GM18873 (cell line): ENCODE results near the gene CCDC88A.

Source experiments
- ATAC-seq: cut with Tn5 transposase; IDR thresholded peaks from one replicate; pipeline ENCODE4 v1.9.1; 2021; ENCODE audit warnings: mild to moderate bottlenecking, moderate library complexity, moderate number of reproducible peaks; ENCODE audit not compliant: unreplicated experiment, low FRiP score

Gene CCDC88A

GRCh38 chr2:55422876-55423665 lies 3.4 kb upstream of the CCDC88A start:
- ATAC-seq, result no peak

- no peak for ATAC-seq
Observed at GRCh38 chr2:55421326-55421725, 1.7 kb upstream of the CCDC88A start.

- no peak for ATAC-seq
Observed at GRCh38 chr2:55420871-55421270, 1.2 kb upstream of the CCDC88A start.

- ATAC-seq, result no peak
Observed at GRCh38 chr2:55420439-55420725, 726 bp upstream of the CCDC88A start.

- ATAC-seq, result peak; percentile 14
Observed at GRCh38 chr2:55419233-55419678, 400 bp downstream of the CCDC88A start.

GRCh38 chr2:55418512-55419232 lies 984 bp downstream of the CCDC88A start:
- no peak for ATAC-seq

- ATAC-seq, result no peak
Observed at GRCh38 chr2:55418072-55418471, 1.6 kb downstream of the CCDC88A start.

- no peak for ATAC-seq
Observed at GRCh38 chr2:55416786-55417568, 2.7 kb downstream of the CCDC88A start.

GRCh38 chr2:55415300-55415699 lies 4.4 kb downstream of the CCDC88A start:
- ATAC-seq, result no peak

GRCh38 chr2:55408918-55409868 lies 10.5 kb downstream of the CCDC88A start:
- no peak for ATAC-seq

- ATAC-seq, result no peak
Observed at GRCh38 chr2:55408098-55408882, 11.4 kb downstream of the CCDC88A start.

- ATAC-seq, result no peak
Observed at GRCh38 chr2:55405116-55405515, 14.5 kb downstream of the CCDC88A start.

GRCh38 chr2:55403256-55403998 lies 16.2 kb downstream of the CCDC88A start:
- ATAC-seq, result no peak

- no peak for ATAC-seq
Observed at GRCh38 chr2:55401124-55401523, 18.5 kb downstream of the CCDC88A start.

- no peak for ATAC-seq
Observed at GRCh38 chr2:55400332-55400731, 19.3 kb downstream of the CCDC88A start.

- ATAC-seq, result no peak
Observed at GRCh38 chr2:55399815-55400214, 19.8 kb downstream of the CCDC88A start.

GRCh38 chr2:55395724-55396605 lies 23.7 kb downstream of the CCDC88A start:
- ATAC-seq, result no peak
